Panc1 (cell line): Measurements from ENCODE around the gene MAMSTR.

Experiments used
- SIN3A ChIP-seq: IDR thresholded peaks from 2 replicates; pipeline ENCODE4 v1.6.1; 2012; ENCODE audit warnings: low read depth, mild to moderate bottlenecking, low read length, moderate library complexity, borderline replicate concordance; ENCODE audit not compliant: insufficient read depth
- TCF7L2 ChIP-seq: IDR thresholded peaks from 2 replicates; pipeline ENCODE4 v1.6.1; 2011; ENCODE audit warnings: mild to moderate bottlenecking, low read depth, low read length, inconsistent platforms
- TF ChIP-seq, protein P1 (sequence below): fragments of 450-650 bp; IDR thresholded peaks from 2 replicates; pipeline ENCODE4 v1.5.1; 2017; ENCODE audit warnings: mild to moderate bottlenecking

DNA sequence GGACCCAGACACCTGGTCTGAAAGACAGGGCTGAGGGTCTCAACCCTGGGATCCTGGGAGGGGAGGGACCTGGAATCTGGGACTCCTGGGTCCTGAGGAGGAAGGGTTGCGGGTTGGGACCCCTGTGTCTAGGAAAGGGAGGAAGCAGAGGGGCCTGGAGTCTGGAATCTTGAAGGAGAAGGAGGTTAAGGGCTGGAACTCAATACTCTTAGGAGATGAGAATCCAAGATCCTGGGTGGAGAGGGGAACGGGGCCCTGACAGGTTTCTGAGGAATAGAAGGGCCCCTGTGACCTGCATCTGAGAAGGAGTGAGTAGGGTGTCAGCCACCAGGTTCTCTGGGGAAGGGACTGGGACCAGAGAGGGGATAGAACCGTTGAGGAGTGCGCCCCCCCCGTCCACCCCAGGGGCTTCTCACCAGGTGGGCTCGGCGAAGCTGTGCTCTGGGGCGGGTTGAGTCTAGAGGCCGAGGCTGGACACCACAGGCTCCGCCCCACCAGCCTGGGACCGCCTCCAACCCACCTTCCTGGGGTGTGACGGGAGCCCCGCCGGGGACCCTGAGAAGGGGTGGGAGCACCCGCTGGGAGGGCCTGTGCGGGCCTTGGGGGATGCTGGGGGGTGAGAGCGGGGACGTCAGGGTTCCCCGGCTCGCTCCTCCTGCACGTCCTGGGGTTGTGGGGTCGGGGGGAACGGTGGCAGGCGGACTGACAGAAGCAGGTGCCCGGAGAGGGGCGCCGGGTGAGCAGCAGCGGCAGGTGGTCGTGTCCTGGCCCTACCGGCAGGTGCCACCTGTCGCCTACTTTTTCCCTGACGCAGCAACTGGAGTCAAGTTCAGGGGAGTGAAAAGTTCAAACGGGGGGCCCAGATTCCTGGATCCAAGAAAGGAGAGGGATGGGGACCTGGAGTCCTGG lies at the start of gene MAMSTR:
- TF ChIP-seq, protein P1, sequence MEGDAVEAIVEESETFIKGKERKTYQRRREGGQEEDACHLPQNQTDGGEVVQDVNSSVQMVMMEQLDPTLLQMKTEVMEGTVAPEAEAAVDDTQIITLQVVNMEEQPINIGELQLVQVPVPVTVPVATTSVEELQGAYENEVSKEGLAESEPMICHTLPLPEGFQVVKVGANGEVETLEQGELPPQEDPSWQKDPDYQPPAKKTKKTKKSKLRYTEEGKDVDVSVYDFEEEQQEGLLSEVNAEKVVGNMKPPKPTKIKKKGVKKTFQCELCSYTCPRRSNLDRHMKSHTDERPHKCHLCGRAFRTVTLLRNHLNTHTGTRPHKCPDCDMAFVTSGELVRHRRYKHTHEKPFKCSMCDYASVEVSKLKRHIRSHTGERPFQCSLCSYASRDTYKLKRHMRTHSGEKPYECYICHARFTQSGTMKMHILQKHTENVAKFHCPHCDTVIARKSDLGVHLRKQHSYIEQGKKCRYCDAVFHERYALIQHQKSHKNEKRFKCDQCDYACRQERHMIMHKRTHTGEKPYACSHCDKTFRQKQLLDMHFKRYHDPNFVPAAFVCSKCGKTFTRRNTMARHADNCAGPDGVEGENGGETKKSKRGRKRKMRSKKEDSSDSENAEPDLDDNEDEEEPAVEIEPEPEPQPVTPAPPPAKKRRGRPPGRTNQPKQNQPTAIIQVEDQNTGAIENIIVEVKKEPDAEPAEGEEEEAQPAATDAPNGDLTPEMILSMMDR: no peak
- TF ChIP-seq TCF7L2 (no peak), SIN3A (no peak)
